ENCODE measurements around the gene KRTAP4-4.

DNA sequence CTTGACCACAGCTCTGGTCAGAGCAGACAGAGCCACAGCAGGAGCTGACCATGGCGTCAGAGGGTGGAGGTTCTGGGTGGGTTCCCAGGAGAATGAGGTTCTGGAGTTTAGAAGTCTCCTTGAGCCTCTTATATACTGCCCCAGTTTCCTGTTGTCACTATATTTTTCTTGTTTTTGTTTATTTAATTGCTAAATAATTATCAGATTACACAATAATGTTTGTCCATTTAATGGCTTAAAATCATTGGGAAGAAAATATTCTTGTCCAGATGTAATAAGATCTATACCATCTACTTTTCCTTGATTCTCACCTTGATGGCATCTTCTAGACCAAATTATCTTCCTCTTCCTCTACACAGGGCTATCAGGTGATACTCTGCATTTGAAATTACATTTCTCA is 7.6 kb upstream of the KRTAP4-4 start, which contains the start of gene KRTAP4-3:
- TF ChIP-seq, protein P1, sequence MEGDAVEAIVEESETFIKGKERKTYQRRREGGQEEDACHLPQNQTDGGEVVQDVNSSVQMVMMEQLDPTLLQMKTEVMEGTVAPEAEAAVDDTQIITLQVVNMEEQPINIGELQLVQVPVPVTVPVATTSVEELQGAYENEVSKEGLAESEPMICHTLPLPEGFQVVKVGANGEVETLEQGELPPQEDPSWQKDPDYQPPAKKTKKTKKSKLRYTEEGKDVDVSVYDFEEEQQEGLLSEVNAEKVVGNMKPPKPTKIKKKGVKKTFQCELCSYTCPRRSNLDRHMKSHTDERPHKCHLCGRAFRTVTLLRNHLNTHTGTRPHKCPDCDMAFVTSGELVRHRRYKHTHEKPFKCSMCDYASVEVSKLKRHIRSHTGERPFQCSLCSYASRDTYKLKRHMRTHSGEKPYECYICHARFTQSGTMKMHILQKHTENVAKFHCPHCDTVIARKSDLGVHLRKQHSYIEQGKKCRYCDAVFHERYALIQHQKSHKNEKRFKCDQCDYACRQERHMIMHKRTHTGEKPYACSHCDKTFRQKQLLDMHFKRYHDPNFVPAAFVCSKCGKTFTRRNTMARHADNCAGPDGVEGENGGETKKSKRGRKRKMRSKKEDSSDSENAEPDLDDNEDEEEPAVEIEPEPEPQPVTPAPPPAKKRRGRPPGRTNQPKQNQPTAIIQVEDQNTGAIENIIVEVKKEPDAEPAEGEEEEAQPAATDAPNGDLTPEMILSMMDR (IDR thresholded peaks at IDR 0.05; ENCODE audit: insufficient read depth, low read length) = no peak
- TF ChIP-seq GABPA (IDR thresholded peaks at IDR 0.05; ENCODE audit: low read depth) = no peak
- TF ChIP-seq, protein P2, sequence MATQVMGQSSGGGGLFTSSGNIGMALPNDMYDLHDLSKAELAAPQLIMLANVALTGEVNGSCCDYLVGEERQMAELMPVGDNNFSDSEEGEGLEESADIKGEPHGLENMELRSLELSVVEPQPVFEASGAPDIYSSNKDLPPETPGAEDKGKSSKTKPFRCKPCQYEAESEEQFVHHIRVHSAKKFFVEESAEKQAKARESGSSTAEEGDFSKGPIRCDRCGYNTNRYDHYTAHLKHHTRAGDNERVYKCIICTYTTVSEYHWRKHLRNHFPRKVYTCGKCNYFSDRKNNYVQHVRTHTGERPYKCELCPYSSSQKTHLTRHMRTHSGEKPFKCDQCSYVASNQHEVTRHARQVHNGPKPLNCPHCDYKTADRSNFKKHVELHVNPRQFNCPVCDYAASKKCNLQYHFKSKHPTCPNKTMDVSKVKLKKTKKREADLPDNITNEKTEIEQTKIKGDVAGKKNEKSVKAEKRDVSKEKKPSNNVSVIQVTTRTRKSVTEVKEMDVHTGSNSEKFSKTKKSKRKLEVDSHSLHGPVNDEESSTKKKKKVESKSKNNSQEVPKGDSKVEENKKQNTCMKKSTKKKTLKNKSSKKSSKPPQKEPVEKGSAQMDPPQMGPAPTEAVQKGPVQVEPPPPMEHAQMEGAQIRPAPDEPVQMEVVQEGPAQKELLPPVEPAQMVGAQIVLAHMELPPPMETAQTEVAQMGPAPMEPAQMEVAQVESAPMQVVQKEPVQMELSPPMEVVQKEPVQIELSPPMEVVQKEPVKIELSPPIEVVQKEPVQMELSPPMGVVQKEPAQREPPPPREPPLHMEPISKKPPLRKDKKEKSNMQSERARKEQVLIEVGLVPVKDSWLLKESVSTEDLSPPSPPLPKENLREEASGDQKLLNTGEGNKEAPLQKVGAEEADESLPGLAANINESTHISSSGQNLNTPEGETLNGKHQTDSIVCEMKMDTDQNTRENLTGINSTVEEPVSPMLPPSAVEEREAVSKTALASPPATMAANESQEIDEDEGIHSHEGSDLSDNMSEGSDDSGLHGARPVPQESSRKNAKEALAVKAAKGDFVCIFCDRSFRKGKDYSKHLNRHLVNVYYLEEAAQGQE (IDR thresholded peaks at IDR 0.05; ENCODE audit: insufficient replicate concordance, low read depth) = no peak
- no peak for TF ChIP-seq POLR2AphosphoS5 (IDR thresholded peaks at IDR 0.05; ENCODE audit: low read depth)

Data from HL-60 (cell line).